ENCODE results near the gene MYH10. TPM values are rescaled to one million over a fixed set of nuclear protein-coding genes. Genes with fewer than 3 reads are reported as not detected.

Gene MYH10
- total and polyA plus RNA-seq, 4 donors, result 9.1 to 79.1 (median 25.9) TPM

DNA sequence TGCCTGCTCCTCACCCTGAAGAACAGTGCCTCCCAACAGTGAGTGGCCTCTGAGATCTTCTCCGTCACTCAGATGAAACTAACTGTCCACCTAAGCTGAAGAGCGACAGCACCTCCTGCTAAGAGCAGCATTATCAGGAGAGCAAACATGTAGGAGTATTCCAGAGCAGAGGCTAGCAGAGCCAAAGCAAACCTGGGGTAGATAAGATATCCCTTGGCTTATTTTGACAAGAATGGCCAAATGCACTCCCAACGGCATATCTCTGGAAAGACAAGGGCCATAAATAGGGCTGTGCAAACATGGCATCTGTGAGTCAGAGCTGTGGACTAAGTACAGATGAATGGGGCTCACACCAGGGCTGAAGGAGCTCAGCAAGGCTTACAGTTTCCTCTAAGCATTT is 98.5 kb downstream of the MYH10 start:
- TF ChIP-seq HNF4A (conservative IDR thresholded peaks at IDR 0.05) (peak; percentile 61 to 84), FOXA2 (IDR thresholded peaks at IDR 0.05) (peak; percentile 83), RXRA (IDR thresholded peaks at IDR 0.05) (peak; percentile 58 to 86), MAX (IDR thresholded peaks at IDR 0.05) (peak; percentile 37), HNF4G (IDR thresholded peaks at IDR 0.05) (no peak), YY1 (IDR thresholded peaks at IDR 0.05) (peak; percentile 82), FOXA1 (IDR thresholded peaks at IDR 0.05) (peak; percentile 9), JUND (IDR thresholded peaks at IDR 0.05) (peak; percentile 28 to 94), GABPA (IDR thresholded peaks at IDR 0.05 in 1 of 2, conservative IDR thresholded peaks at IDR 0.05 in 1 of 2) (peak in 1 of 2 donors; percentile 25), ZBTB33 (IDR thresholded peaks at IDR 0.05) (peak; percentile 76), CTCF (IDR thresholded peaks at IDR 0.05; ENCODE audit: low read depth, low read length, missing input control) (no peak), NR2F2 (IDR thresholded peaks at IDR 0.05) (no peak), RAD21 (IDR thresholded peaks at IDR 0.05) (peak; percentile 39 to 52), SP1 (IDR thresholded peaks at IDR 0.05) (peak; percentile 36)
- TF ChIP-seq, protein P1, sequence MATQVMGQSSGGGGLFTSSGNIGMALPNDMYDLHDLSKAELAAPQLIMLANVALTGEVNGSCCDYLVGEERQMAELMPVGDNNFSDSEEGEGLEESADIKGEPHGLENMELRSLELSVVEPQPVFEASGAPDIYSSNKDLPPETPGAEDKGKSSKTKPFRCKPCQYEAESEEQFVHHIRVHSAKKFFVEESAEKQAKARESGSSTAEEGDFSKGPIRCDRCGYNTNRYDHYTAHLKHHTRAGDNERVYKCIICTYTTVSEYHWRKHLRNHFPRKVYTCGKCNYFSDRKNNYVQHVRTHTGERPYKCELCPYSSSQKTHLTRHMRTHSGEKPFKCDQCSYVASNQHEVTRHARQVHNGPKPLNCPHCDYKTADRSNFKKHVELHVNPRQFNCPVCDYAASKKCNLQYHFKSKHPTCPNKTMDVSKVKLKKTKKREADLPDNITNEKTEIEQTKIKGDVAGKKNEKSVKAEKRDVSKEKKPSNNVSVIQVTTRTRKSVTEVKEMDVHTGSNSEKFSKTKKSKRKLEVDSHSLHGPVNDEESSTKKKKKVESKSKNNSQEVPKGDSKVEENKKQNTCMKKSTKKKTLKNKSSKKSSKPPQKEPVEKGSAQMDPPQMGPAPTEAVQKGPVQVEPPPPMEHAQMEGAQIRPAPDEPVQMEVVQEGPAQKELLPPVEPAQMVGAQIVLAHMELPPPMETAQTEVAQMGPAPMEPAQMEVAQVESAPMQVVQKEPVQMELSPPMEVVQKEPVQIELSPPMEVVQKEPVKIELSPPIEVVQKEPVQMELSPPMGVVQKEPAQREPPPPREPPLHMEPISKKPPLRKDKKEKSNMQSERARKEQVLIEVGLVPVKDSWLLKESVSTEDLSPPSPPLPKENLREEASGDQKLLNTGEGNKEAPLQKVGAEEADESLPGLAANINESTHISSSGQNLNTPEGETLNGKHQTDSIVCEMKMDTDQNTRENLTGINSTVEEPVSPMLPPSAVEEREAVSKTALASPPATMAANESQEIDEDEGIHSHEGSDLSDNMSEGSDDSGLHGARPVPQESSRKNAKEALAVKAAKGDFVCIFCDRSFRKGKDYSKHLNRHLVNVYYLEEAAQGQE (IDR thresholded peaks at IDR 0.05), result peak; percentile 43
- TF ChIP-seq, protein P2, sequence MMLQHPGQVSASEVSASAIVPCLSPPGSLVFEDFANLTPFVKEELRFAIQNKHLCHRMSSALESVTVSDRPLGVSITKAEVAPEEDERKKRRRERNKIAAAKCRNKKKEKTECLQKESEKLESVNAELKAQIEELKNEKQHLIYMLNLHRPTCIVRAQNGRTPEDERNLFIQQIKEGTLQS (IDR thresholded peaks at IDR 0.05), result no peak
- Histone ChIP-seq H3K27me3 (ENCODE audit: control insufficient read depth in 4 of 4, insufficient read depth in 4 of 4, low read length in 3 of 4) (no peaks in the 10 kb centered on the region), H3K9ac (ENCODE audit: low read depth in 1 of 2, low read length in 2 of 2) (no peak overlapping the region), H3K4me1 (ENCODE audit: control insufficient read depth in 4 of 4, insufficient read depth in 4 of 4, low read length in 3 of 4) (peaks cover 3 to 34% (median 26%) of the 10 kb centered on the region in 4 donors), H3K4me3 (ENCODE audit: low read depth in 1 of 3, low read length in 3 of 3) (no peak overlapping the region), H3K27ac (ENCODE audit: low read depth in 1 of 2, low read length in 2 of 2) (peak overlapping the region in 1 of 2 donors; percentile 4), H3K9me3 (ENCODE audit: control insufficient read depth in 4 of 4, low read length in 3 of 4) (no peaks in the 10 kb centered on the region), H3K36me3 (ENCODE audit: control insufficient read depth in 4 of 4, insufficient read depth in 3 of 4, low read depth in 1 of 4, low read length in 3 of 4) (peaks cover 0 to 9% (median 0%) of the 10 kb centered on the region in 4 donors)
- WGBS, result 32% methylated on average over 3 of the region's 3 CpGs
- DNase-seq (ENCODE audit: low spot score), result no peak

DNA sequence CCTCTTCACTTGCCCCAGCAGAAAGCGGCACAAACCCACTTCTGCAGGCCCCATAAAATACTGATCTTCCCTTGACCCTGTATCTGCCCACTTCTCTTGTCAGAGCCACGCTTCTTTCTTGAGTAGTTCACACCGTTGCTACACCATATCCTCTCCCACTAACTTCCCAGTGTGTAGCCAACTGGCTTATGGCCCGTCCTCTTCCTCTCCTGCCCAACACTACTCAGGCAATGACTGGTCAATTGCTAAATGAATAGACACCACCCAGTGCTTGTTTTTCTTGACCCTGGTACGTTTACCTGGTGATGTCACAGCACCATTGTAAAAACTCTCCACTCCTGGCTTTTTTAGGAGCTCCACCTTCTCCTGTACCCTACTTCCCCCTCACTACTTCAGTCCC is 107.9 kb downstream of the MYH10 start:
- Histone ChIP-seq H3K36me3 (ENCODE audit: control insufficient read depth in 4 of 4, insufficient read depth in 3 of 4, low read depth in 1 of 4, low read length in 3 of 4) (peaks cover 3 to 28% (median 13%) of the 10 kb centered on the region in 4 donors), H3K4me3 (ENCODE audit: low read depth in 1 of 3, low read length in 3 of 3) (no peak overlapping the region), H3K27ac (ENCODE audit: low read depth in 1 of 2, low read length in 2 of 2) (no peak overlapping the region), H3K9me3 (ENCODE audit: control insufficient read depth in 4 of 4, low read length in 3 of 4) (no peaks in the 10 kb centered on the region), H3K4me1 (ENCODE audit: control insufficient read depth in 4 of 4, insufficient read depth in 4 of 4, low read length in 3 of 4) (no peaks in the 10 kb centered on the region), H3K9ac (ENCODE audit: low read depth in 1 of 2, low read length in 2 of 2) (no peak overlapping the region), H3K27me3 (ENCODE audit: control insufficient read depth in 4 of 4, insufficient read depth in 4 of 4, low read length in 3 of 4) (no peaks in the 10 kb centered on the region)
- 78% methylated on average over 5 of the region's 5 CpGs for WGBS
- no peak for TF ChIP-seq HNF4A (conservative IDR thresholded peaks at IDR 0.05)
- TF ChIP-seq FOXA1 (IDR thresholded peaks at IDR 0.05), result no peak
- TF ChIP-seq TAF1 (conservative IDR thresholded peaks at IDR 0.05), result no peak
- no peak for TF ChIP-seq CTCF (IDR thresholded peaks at IDR 0.05; ENCODE audit: low read depth, low read length, missing input control)
- no peak for TF ChIP-seq ZBTB33 (IDR thresholded peaks at IDR 0.05)
- TF ChIP-seq SP1 (IDR thresholded peaks at IDR 0.05), result no peak
- TF ChIP-seq, protein P2 (IDR thresholded peaks at IDR 0.05), result no peak
- no peak for TF ChIP-seq EGR1 (IDR thresholded peaks at IDR 0.05; ENCODE audit: low read depth in 2 of 2)
- DNase-seq (ENCODE audit: low spot score), result no peak

All from liver (tissue), 9 donors.